H1 (cell line): Measurements from ENCODE around the gene IL2RA.

Experiments
- CTCF ChIP-seq, 3 experiments: IDR thresholded peaks; 1 replicate in 2 of 3; 2 replicates in 1 of 3; pipeline versions ENCODE4 v1.5.1 to v1.6.1; 2011; ENCODE audit warnings: low read length in 3 of 3, mild to moderate bottlenecking in 3 of 3, inconsistent platforms in 2 of 3, low read depth in 1 of 3, moderate library complexity in 1 of 3; ENCODE audit not compliant: insufficient read depth in 1 of 3; ENCODE audit errors: control extremely low read depth in 1 of 3
- JUN ChIP-seq: IDR thresholded peaks from 2 replicates; pipeline ENCODE4 v1.6.1; 2011; ENCODE audit warnings: low read depth, mild to moderate bottlenecking, improper control_type of control experiment, low read length
- KDM1A ChIP-seq: fragments of 200-600, 300-600 bp; sonication (generic); IDR thresholded peaks from 2 replicates; pipeline ENCODE4 v1.7.1; 2016; ENCODE audit warnings: mild to moderate bottlenecking, low read length, borderline replicate concordance
- MAX ChIP-seq: IDR thresholded peaks from 2 replicates; pipeline ENCODE4 v1.6.1; 2012; ENCODE audit warnings: inconsistent platforms
- NRF1 ChIP-seq: IDR thresholded peaks from 2 replicates; pipeline ENCODE4 v1.6.1; 2011; ENCODE audit warnings: mild to moderate bottlenecking, low read depth, low read length, improper control_type of control experiment
- USF2 ChIP-seq: IDR thresholded peaks from 2 replicates; pipeline ENCODE4 v1.6.1; 2011; ENCODE audit warnings: low read length, improper control_type of control experiment
- YY1 ChIP-seq: IDR thresholded peaks from 2 replicates; pipeline ENCODE4 v1.6.1; 2011; ENCODE audit warnings: low read depth, mild to moderate bottlenecking, low read length
- ZNF274 ChIP-seq: IDR thresholded peaks from 2 replicates; pipeline ENCODE4 v1.7.0; 2012; ENCODE audit warnings: low read length, borderline replicate concordance; ENCODE audit errors: extremely low read depth

GRCh38 chr10:6052247-6053221 lies 9.6 kb downstream of the IL2RA start:
- no peak for TF ChIP-seq MAX
- TF ChIP-seq USF2: no peak
- TF ChIP-seq YY1: no peak
- no peak for TF ChIP-seq KDM1A
- no peak for TF ChIP-seq ZNF274
- no peak for TF ChIP-seq NRF1
- TF ChIP-seq CTCF (IDR thresholded peaks at IDR 0.05; ENCODE audit: control extremely low read depth in 1 of 3, insufficient read depth in 1 of 3, low read depth in 1 of 3, low read length in 3 of 3): no peak
- no peak for TF ChIP-seq JUN
